Stimulated activated CD8-positive, alpha-beta memory T cell treated with anti-CD3 and anti-CD28 coated beads, Interleukin-4, amount 100 ng/mL, for 4 hours (primary cell): ENCODE data around the gene CLBA1.
"Not testable (repeated sequence)": the region's sequence is repeated elsewhere in the genome, so short reads cannot be mapped to it uniquely, and the experiment has no call there.

Source experiments
- DNase-seq, 2 donors: peaks; one replicate each; pipeline ENCODE4 v3.0.0-alpha.2; 2020; ENCODE audit warnings: low read depth in 2 of 2, low spot score in 1 of 2

CLBA1 gene

DNA sequence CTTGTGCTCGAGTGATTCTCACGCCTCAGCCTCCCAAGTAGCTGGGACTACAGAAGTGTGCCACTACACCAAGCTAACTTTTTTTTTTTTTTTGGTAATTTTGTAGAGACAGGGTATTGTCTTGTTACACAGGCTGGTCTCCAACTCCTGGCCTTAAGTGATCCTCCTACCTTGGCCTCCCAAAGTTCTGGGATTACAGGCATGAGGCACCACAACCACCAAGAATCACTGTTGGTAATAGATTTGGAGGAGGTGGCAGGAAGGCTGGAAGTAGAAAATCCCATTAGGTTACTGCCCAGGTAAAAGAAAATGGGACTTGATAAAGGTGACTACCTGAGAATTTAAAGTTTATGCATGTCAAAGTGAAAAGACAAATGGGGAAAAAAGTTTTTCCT lies 36.7 kb downstream of the CLBA1 start:
- DNase-seq = no peak

DNA sequence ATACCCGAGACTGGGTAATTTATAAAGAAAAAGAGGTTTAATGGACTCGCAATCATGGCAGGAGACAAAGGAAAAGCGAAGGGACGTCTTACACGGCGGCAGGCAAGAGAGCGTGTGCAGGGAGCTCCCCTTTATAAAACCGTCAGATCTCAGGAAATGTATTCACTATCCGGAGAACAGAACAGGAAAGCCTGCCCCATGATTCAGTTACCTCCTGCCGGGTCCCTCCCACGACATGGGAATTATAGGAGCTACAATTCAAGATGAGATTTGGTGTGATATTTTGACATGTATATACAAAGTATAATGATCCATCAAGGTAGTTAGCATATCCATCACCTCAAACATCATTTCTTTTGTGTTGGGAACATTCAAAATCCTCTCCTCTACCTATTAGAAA lies 37.6 kb downstream of the CLBA1 start:
- no peak for DNase-seq

- DNase-seq = no peak
These were observed 38.3 kb downstream of the CLBA1 start for GRCh38 chr14:105023791-105024480.

GRCh38 chr14:105025429-105025828 lies 39.8 kb downstream of the CLBA1 start:
- no peak for DNase-seq

- DNase-seq = no peak
These were observed 40.6 kb downstream of the CLBA1 start for GRCh38 chr14:105026033-105026785.

DNA sequence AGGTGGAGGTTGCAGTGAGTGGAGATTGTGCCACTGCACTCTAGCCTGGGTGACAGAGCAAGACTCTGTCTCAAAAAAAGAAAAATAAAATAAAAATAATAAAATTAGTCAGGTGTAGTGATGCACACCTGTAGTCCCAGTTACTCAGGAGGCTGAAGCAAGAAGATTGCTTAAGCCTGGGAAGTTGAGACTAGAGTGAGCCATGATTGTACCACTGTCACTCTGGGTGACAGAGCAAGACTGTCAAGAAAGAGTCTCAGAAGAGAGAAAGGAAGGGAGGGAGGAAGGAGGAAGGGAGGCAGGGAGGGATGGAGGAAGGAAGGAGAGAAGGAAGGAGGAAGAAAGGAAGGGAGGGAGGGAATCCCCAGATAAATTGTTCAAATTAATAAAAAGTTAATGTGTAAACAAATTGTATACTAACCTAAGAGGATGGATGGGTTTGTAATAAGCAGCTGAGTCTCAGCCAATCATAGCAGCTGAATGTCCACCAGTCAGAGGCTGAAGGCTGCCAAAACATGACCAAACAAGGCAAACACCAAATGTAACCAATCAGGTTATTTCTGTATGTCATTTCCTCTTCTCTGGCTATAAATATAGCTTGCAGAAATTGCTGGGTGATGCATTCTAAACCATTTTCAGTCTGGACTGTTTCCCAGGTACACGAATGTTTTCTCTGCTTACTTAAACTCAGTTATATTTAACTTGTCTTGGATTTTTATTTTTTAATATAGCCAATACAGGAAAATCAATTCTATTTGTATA lies 41.4 kb downstream of the CLBA1 start:
- DNase-seq = no peak

DNA sequence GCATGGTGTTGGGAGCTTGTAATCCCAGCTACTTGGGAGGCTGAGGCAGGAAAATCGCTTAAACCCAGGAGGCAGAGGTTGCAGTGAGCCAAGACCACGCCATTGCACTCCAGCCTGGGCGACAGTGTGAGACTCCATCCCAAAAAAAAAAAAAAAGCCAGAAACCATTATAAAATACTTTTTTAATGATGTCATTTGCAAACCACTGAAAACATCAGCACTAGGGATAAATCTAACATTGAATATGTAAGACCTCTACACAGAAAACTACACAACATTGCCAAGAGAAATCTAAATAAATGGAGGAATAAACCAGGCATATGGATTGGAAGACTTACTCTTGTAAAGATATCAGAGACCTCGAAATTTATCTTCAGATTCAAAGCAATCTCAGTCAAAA lies 42.1 kb downstream of the CLBA1 start:
- not testable (repeated sequence) for DNase-seq

GRCh38 chr14:105028251-105028927 lies 42.8 kb downstream of the CLBA1 start:
- no peak for DNase-seq

GRCh38 chr14:105029402-105029801 lies 43.8 kb downstream of the CLBA1 start:
- no peak for DNase-seq

DNA sequence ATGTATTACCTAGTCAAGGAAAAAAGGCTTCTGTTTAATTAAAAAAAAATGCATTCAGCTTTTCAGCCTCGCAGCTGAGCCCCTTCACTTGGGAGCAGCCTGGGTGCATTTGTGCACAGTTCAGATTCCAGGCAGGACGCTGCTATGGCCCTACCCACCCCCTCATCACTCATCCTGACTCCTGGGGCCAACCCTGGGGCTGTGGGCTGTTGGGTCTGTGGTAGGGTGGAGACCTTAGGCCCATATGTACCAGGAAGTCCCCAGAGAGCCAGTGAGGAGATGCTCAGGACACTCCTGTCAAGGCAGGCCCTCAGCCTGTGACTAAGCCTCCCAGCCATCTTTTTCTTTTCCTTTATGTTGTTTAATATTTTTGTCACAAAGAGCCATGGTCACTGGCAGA lies 44.6 kb downstream of the CLBA1 start:
- DNase-seq = no peak

GRCh38 chr14:105030836-105031396 lies 45.3 kb downstream of the CLBA1 start:
- DNase-seq = no peak

- DNase-seq = not testable (repeated sequence)
These were observed 46.9 kb downstream of the CLBA1 start for GRCh38 chr14:105032451-105032901.

DNA sequence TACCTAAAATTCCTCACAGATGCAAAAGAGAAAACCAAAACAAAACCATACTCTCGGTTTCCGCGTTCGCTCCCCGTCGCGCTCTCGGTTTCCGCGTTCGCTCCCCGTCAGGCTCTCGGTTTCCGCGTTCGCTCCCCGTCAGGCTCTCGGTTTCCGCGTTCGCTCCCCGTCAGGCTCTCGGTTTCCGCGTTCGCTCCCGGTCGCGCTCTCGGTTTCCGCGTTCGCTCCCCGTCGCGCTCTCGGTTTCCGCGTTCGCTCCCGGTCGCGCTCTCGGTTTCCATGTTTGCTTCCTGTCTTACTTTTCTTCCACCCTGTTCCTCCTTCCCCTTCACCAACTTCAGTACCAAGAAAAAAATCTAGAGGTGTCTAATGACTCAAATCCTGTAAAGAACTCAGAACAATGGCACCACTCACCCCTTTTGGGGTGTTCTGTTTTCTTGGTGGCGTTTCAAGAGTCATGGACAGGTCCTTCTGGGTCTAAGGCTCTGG lies 47.9 kb downstream of the CLBA1 start:
- not testable (repeated sequence) for DNase-seq

- no peak for DNase-seq
These were observed 48.9 kb downstream of the CLBA1 start for GRCh38 chr14:105034315-105035039.

GRCh38 chr14:105035616-105036015 lies 50.0 kb downstream of the CLBA1 start:
- DNase-seq = not testable (repeated sequence)

- no peak for DNase-seq
These were observed 54.0 kb downstream of the CLBA1 start for GRCh38 chr14:105039458-105040205.

DNA sequence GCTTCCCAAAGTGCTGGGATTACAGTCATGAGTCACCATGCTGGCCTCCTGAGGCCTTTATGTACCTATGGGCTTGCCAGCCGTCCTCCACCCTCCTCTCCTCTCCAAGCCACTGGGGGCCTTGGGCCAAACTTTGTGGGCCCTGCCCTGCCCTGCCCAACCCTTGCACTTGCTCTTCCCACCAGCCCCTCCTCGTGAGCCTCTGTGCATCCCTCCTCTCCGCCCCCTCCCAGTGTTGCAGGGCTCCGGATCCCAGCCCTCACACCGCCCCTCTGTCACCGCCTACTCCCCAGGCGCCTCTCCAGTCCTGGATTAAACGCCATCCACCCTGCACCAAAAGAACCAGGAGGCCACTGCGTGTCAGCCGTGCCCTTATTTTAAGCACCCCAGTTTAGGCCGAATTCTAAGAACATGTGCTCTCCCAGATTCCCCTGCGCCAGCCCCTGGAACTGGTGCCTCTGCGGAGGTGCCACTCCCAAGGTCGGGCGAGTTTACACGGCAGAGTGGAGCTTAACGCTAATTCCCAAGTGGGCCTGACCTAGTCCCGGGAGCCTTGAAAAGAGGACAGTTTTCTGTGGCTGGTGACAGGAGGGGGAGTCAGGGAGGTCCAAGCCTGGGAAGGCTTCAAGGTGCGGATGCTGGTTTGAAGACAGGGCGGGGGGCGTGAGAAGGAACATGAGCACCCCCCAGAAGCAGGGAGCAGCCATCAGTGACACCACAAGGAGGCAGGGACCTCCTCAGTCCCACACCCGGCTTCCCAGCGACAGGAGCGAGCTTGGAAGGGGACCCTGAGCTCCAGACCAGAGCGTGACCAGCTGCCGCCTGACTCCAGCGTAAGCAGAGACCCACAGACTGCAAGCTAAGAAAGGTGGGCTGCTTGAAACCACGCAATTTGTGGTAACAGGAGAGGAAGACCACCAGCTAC lies 56.5 kb downstream of the CLBA1 start:
- DNase-seq = no peak

DNA sequence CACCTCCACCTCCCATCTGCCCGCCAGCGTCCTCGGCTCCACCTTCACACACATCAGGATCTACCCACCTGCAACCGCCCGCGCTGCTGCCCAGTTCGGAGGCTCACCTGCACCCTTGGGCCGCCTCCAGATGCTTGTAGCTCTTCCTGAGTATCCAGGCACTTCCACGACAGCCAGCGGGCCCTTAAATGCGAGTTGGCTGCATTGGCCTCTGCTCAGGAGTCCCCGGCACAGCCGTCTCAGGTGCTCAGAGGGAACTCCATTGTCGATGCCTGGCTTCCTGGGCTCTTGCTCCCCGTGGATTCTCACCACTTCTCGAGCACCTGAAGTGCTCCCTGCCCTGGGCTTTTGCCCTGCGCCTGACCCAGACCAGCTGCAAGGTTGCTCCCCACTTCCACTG lies 57.2 kb downstream of the CLBA1 start:
- no peak for DNase-seq
